OCI-LY3 (cell line): Measurements from ENCODE around the gene ZC3H12C.

ENCODE experiments used
- CTCF ChIP-seq: fragments of 200-600, 300-600 bp; sonication (generic); IDR thresholded peaks from 2 replicates; pipeline ENCODE4 v1.5.1; 2014; ENCODE audit warnings: antibody characterized with exemption, low read length, low read depth
- EZH2phosphoT487 ChIP-seq: fragments of 200-600 bp; shearing (Covaris generic); IDR thresholded peaks from 2 replicates; pipeline ENCODE4 v1.6.1; 2018; ENCODE audit warnings: antibody characterized with exemption, mixed run types, low read depth

GRCh38 chr11:110087812-110088534, 5.2 kb upstream of the ZC3H12C start:
- TF ChIP-seq CTCF, result no peak
- no peak for TF ChIP-seq EZH2phosphoT487
